ENCODE results near the gene PLEKHA5.

PLEKHA5 gene

DNA sequence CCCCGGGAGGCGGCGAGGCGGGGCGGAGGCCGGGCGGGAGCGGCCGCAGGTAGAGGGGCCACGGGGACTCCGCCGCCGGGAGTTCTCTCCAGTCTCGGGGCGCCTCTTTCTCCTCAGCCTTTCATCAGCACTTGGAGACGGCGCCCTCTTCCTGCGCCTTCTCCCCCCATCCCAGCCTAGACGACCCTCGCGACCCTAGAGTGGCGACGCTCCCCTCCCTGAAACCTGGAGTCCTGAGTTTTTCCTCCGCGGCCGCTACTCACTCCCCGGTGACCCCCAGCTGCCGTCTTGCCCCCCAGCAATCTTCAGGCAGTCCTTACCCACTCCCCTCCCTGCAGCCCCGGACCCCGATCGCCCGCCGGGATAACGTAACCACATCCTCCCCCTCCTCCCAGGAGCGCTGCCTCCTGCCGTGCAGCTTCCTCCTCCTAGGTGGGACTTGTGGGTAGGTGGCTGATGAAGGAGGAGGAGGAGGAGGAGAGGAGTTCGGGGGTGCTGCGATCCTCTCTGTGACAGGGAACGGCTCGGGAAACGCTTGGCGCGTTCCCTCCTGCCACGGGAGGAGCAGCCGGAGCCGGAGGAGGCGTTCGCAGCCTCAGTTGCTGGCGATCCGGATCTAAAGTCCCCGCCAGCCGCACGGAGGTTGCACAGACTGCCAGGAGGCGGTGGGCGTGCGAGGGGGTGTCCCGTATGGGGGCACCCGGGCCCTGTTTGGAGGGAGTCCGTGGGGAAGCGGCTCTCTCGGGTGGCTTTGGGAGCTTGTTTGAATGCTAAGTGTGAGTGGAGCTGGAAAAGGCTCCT, 891 bp downstream of the PLEKHA5 start:
- no peak for DNase-seq

DNA sequence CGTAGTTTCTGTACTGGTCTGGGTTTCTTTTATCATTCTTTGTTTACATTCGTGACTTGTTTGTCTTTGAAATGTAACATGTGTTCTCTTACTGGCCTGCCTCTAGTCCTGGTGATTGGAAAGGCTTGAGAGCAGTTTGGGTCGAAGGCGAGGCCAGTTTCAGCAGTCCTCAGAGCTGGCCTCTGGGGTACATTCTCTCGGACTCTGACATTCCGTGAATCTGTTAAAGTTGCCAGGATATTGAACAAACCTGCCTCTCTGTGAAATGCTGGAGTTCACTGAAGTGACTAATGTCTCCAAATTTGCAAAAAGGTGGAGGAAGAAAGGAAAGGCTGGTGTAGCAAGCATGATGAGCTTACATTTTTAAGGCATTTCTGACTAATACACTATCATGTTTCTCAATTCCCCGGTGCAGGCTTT, 1.5 kb downstream of the PLEKHA5 start:
- no peak for DNase-seq

DNA sequence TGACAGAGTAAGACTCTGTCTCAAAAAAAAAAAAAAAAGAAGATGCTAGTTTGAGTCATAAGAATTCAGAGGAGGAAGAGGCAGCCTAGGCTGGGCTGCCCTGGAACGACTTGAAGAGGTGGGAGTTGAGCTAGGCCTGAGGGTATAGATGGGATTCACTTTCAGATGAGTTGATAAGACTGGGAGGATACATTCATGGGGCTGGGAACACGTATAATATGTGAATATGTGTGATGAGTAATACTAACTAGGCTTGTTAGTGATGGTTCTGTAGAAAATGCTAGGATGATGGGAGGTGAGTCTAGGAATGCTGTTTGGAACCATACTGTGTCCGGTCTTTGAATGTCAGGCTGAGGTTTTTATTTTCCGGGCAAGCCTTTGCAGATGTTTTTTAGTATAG, 9.0 kb downstream of the PLEKHA5 start:
- no peak for DNase-seq

DNA sequence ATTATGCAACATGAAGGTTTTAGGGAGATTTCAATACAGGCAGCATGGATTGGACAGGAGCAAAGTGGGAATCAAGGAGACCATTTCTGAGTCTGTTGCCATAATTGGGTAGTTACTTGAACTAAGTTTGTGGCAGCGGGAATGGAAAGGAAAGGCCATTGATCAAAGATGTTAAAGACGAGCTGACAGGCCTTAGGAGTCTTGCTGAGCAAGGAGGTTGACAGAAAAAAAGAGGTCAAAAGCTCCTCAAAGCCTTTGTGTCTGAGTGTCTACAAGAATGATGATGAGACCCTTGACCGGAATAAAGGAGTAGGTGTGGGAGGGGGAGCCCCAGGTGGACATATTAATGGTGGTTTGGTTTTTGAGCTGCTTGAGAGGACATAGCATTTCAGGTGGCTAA, 9.4 kb downstream of the PLEKHA5 start:
- no peak for DNase-seq

DNA sequence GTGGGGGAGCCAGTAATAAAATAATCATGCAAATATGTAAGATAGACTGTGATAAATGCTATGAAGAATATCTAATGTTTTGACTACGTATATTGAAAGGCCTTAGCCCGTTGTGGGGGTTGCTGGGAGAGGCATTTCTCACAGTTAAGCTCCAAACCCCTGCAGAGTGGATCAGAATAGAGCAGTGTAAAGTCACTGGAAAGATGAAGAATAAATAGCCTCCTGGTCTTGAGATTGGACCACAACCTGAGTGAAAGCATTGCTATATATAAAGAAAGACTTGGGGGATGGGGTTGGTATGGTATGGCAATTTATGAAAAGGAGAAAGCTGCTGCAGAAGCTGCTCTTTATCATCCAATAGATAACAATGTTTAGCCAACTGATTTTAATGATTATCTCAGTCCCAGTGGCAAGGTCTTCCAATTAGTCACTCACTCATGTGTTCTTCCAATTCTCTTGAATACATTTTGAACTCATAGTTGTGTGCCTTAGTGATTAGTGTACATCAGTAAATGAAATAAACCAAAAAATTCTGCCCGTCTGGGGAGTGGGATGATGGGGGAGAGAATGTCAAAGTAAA, 10.2 kb downstream of the PLEKHA5 start:
- DNase-seq, result no peak

DNA sequence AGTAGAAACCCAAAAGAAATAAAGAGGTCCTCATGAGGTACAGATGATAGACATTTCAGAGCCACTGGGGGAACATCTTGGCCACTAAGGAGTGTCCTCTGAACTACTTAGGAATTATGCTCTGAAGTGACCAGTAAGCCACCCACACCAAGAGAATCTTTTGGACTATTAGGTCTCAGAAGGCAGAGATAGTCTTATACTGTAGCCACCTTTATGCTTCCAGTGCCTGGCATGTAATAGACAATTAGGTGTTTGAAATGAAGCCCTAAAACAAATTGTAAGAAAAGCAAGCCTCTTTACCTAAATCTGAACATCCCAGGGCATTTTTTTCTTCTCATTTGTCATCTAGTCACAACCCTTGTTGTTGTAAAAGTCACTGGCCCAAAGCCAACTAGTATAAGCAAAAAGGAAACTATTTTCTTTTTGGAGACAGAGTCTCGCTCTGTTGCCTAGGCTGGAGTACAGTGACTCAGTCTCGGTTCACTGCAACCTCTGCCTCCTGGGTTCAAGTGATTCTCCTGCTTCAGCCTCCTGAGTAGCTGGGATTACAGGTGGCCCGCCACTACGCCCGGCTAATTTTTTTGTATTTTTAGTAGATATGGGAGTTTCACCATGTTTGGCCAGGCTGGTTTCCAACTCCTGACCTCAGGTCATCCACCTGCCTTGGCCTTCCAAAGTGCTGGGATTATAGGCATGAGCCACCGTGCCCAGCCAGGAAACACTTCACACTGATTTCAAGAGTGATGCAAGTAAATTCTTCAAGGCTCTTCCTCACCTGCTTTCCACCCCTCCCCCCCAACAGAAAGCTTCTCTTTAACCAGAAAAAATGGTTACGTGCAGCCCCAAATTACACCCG, 11.1 kb downstream of the PLEKHA5 start:
- DNase-seq, result no peak

DNA sequence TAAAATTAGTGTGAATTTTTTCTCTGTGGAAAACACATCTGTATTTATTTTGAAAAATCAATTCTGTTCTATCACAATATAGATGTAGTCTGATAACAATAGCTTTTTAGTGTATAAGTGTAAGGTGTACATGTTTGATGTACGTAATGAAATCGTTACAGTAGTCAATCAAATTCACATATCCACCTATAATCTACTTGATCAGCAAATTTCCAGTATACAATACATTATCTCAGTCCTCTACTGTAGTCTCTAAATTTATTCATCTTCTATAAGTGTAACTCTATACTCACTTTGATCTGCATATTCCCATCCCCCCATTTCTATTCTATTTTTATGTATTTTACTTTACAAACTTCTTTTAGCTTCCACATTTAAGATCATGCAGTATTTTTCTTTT, 13.0 kb downstream of the PLEKHA5 start:
- no peak for DNase-seq

DNA sequence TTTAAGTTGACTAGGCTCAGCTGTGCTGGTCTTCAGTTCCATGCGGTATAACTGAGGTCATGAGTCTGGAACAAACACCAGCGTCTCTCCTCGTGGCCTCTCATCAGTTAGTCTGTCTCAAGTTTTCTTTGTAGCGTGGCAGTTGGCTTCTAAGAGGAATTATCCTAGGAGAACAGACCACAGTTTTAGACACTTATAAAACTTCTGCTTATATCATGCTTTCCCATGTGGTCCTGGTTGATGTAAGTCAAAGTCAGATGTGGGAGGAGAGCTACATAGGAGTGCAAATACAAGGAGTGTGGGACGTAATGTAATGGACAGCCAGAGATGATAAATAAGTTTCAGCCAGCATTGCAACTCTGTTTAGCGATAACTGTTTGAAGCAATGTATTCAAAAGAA, 14.8 kb downstream of the PLEKHA5 start:
- no peak for DNase-seq

DNA sequence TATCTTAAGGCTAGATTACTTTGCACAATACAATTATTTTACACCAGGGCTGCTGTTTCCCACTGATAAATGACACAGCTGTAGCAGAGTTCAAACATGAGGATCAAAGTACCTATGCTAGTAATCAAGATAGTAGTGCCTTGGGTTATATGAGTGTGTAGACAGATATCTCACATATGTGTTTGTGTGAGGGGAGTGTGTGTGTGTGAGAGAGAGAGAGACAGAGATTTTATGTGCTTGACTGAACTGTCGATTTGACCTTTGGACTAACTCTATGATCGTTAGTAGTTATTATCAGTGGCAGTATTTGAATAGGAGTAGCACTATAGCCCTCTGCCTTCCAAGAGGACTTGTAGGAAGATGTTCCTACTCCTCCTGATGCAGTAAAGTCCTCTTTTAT, 15.5 kb downstream of the PLEKHA5 start:
- no peak for DNase-seq

DNA sequence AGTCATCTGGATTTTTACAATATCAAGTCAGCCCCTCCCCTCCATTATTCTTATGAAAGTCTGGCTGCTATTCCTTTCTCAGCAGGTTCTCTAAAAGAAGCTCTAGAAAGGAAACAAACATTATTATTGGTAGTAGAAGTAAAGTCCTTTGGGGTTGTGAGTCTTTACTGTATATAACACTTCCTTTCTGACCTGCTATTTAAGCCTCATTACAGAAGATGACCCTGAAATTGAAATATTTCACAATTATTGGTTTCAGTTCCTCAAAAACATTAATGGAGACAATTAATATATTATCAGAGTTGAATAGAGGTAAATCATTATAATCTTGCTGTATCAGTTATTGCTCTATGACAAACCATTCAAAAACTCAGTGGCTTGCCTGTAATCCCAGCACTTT, 19.3 kb downstream of the PLEKHA5 start:
- no peak for DNase-seq

DNA sequence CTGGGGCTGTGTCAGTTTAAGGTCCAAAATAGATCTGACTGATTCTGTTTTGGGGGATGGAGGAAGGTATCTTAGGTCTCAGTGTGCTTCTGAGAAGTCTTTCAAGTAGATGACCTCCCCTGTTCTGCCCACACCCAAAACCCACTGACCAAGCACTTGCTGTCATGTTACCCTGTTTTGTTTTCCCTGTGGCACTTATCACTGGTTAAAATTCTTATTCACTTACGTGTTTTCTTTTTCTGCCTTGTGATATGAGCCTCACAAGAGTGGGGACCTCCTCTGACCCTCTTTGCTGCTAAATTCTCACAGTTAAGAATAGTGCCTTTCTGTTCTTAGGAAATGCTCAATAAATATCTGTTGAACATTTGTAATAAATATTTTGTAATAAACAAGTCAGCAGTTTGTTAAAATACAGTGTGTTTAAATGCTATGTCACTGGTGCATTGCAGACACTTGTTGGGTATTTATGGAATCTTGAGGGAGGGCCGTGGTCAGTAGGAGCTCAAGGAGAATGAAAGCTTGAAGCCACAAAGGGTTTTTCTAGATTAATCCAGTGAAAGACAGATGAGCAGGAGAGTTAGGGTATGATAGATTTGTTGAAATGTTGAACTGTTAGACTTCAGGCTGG, 20.9 kb downstream of the PLEKHA5 start:
- DNase-seq, result no peak

DNA sequence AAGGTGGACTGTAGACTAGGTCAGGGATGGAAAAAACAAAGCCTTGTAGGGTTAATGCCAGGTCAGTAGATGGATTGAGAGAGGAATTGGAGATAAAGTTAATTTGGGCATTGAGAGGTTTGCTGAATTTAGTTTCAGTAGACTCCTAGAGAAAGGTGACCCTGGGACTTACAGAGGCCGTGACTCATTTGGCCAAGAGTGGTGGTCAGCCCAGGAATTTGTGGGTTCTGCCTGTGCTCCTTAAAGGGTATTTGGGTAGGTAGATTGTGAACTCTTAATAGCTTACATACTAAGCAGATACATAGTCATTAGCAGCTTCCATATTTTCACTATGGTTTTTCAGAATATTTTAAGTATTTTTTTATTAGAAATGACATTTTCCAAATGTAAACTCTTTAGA, 21.8 kb downstream of the PLEKHA5 start:
- DNase-seq, result no peak

DNA sequence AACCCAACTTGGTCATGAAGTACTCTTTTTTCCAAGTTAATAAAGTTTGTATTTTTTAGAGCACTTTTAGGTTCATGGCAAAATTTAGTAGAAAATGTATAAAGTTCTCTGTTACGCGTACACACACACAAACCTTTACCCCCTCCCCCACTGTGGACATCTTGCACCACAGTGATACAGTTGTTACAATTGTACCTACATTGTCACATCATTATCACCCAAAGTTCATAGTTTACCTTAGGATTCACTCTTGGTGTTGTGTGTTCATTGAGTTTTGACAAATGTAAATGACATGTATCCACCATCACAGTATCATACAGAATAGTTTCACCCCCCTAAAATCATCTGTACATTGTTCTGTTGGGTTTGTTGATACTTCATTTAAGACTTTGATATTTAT, 23.9 kb downstream of the PLEKHA5 start:
- DNase-seq, result no peak

DNA sequence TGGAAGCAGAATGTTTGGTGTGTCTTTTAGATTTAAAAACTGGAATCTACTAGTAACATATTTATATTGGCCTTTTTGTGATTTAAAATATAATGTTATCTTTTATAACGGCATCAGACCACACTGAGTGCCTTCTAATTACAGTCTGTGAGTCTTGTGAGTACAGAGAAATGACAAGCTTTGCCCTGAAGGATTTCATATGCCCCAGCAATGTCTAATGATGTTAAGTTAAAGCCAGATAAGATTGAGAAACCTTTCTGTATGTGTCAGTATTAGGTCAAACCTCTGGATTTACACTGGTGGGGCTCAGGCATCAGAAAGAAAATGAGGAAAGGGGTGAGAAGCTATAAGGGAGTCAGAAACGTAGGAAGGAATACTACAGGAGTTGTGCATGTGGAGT, 25.2 kb downstream of the PLEKHA5 start:
- no peak for DNase-seq

DNA sequence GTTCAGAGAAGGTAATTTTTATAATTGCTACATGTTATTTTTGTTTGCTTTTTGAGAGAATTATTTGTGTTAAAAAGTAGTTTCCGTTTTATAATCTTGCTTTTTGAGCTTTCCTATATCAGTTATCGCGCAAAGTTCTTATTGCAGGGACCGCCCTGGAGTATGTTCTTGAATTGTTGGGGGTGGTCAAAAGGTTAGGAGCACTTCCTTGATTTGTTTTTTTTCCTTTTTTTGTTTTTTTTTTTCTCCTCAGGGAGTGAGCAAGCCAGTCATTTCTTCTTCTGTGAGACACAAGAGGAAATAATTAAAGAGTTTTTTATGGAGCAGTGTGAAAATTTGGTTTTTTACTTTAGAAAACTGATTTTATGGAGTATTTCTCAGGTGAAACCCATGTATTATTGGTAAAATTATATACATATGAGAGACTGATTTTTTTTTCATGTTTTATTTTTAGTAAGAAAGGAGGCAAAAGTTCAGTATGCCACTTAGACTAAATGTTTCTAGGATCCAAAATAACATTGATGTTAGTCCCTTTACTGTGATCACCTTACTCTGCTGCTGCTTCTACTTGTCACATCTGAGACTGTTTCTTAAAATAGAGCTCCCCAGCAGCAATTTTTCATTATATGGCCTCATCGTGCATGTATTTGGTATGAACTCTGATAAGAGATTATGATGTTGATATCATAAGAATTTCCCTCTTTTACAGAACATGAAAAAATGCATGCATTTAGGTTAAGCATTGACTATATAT, 26.6 kb downstream of the PLEKHA5 start:
- DNase-seq, result no peak

DNA sequence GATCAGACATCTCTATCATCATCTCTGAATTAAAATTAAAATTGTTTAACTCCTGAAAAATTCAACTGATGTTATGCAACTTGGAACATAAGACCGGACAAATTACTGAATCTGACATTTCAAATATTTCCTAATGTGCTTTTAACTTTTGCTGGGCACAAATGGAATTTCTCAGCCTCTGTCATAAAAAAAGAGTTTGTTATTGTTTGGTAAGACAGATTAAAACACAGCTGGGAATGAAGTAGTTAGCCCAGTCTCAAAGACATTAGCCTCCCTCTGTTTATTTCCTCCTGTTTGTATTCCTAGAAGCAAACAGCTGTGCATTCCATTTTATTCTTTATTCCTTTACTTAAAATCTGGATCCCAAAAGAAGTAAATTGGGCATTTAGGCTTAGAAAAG, 29.4 kb downstream of the PLEKHA5 start:
- DNase-seq, result no peak

DNA sequence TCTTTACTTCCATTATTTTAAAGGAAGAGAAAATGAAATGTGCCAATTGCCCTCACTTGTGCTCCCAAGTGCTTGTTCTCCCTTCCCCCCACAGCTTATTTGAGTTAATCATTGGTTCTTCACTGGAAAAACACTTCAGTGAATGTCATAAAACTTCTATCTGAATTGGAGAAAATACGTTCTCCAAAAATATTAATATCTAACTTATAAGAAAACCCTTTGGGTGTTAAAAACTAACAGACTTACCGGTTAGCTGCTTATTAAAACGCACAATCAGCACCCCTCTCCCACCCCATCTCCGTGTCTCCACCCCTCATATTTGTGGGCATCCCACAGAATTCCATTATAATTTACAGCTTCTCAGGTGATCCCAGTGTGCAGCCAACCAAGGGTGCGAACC, 31.7 kb downstream of the PLEKHA5 start:
- DNase-seq, result no peak

DNA sequence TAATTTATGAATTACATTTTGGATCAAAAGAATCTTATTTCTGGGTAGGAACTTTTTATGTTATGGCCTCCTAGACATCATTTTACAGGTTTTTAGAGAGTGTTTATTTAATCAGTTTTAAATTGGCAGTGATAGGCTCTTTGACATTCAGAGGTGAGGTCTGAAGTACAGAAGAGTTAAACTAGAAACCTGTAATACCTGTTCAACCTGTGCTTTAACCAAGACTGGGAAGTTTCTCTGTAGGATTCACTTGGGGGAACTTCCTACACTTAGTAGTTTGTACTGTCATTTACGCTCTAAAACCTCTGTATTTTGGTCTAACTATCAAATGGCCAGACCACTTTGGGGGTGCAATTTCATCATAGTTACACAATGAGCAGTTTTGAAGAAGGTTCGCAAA, 35.9 kb downstream of the PLEKHA5 start:
- DNase-seq, result no peak

DNA sequence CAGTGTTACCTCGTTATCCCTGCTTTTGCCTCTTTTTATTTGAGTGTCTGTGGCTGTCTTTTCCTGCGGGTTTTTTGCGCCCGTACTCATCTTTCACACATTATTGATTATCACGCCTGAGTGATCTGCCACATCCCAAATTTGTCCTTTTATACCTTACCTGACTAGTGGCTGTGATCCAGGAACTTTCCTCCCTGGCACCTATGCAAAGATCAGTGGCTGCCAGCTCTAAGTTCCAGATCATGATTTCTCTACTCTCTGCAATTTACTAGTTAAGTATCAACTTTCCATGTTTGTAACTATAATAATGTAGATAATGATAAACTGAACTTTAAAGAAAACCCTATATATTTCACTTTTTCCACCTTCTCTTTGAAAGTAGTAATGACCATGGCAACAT, 36.9 kb downstream of the PLEKHA5 start:
- no peak for DNase-seq

DNA sequence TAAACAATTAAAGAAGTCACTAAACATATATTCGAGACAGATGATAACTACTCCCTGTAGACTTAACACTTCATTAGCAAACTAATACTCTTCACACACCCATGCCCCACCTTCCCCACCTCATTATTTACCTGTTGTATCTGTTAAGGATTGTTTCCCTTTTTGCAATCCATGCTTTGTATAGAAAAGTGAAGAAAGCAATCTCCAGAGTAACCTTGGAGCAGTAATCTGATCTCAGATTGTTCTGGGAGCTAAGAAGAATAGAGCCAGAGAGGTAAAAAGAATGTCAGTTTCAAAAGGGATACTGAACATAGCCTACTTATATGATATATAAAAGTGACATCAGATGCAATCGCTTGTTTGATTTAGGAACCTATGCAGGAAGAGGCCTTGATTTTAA, 37.4 kb downstream of the PLEKHA5 start:
- DNase-seq, result no peak

DNA sequence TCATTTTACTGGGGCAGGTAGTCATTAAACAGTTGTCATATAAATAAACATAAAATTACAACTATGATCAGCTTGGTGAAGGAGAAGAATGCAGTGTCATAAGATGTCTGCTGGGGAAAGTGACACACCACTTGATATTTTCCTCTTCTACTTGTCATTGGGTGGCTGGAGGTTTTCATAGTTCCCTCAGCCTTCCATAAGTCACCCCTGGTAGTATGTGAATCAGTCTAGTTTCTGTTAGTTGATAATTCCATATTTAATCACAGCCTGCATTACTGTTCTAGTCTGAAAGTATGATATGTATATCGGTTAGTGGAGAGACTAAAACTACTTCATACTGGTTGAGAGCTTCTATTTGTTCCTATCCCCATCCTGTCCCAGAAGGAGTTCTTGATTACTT, 38.2 kb downstream of the PLEKHA5 start:
- DNase-seq, result no peak

DNA sequence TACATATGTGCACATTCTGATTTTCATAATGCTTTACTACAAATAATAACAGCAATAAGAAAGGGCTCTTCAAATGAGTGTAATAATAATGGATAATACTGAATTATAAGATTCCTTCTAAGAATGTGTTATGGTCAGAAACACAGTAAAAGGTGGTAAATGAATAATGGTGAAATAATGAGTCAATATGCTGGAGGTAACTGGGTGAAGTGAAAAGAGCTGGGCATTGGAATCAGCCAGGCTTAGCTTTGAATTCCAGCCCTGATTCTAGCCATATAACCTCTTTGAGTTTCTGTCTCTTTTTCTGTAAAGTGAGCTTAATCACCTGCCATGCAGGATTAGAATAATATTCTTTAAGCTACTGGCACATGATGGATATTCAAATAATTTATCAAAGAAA, 39.1 kb downstream of the PLEKHA5 start:
- DNase-seq, result no peak

DNA sequence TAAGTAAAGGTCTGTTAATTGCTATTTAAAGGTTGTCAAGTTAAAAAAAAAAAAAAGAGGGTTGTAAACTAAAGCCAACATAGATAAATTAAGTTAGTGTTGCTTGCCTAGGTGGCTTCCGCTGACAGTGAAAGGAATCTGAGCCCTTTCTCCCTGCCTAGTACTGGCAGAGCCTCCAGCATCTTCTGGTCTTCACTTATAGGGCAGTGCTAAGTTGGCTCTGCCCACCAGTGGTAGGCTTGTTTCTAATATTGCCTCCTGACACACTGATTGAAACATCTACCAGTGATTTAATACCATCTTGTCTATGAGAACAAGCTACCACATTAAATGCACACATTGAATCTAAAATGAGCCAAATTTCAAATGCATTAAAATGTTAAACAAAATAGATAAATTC, 39.7 kb downstream of the PLEKHA5 start:
- DNase-seq, result no peak
